ENCODE results near the gene UVSSA.
A peak's percentile ranks its signal among the peaks of the same experiment; 100 is the strongest.
"Not testable (repeated sequence)": the region's sequence is repeated elsewhere in the genome, so short reads cannot be mapped to it uniquely, and the experiment has no call there.

The UVSSA gene

DNA sequence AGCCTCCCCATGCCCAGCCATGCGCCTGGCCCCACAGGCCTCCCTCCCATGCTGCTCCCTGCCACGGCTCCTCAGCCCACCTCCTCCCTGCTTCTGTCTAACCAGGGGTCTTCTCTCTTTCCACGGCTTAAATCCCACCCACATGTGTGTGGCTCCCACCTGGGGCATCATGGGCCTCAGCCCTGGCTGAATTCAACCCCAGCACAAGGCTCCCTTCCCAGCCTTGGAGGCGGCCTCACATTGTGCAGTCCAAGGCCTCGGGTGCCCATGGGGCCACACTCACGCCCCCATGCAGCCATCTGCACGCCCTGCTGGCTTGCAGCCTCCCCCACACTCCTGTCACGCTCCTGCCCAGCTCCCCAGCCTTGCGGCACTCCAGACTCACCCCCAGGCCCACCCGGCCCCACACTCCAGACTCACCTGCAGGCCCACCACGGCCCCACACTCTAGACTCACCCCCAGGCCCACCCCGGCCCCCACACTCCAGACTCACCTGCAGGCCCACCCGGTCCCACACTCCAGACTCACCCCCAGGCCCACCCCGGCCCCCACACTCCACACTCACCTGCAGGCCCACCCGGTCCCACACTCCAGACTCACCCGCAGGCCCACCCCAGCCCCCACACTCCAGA, 30.4 kb upstream of the UVSSA start:
- no peak for DNase-seq

GRCh38 chr4:1317177-1318045, 29.6 kb upstream of the UVSSA start:
- no peak for DNase-seq

- no peak for DNase-seq
Observed at GRCh38 chr4:1318046-1318375, 29.0 kb upstream of the UVSSA start.

DNA sequence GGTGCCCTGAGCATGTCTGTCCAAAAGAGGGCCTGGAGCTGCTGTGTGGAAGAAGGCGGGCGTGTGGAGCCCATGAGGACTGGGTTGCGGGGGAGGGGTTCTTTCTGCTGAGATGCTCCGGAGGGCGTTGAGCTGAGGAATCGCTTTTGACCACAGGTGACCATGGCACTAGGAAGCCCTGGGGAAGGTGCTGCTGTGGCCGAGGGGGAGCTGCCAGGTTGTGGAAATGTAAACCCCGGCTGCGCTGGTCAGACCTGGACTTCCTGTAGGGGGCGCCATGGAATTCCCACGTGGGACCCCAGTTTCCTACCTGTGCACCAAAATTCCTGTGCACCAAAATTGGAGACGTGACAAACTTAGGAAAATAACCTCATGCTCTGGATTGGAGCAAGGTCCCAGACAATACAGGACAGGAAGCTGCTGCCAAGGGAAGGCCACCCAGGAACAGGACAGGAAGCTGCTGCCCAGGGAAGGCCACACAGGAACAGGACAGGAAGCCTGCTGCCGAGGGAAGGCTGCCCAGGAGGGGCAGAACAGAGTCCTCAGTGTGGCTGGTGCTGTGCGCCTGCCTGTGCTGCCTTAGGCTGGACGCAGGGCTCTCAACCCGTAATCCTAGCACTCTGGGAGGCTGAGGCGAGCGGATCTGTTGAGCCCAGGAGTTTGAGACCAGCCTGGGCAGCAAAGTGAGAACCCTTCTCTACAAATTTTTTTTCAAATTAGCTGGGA, 28.4 kb upstream of the UVSSA start:
- DNase-seq, result peak; percentile 49

DNA sequence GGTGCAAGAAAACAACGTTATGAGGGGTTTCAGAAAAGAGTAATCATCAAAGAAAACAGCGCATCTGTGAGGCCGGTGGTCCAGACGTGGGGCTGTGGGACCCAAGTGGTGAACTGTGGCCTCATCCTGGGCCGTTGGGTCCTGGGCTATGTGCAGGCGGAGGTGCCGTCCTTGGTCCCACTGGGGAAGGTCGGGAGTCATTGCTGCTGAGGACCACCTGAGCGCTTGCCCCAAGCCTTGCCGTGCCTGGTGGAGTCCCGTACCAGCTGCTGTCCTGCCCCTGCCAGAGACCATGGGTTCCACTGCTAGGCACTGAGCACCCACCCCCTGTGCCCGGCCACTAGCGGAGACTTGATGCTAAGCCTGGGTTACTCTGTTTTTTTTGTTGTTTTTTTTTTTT, 25.5 kb upstream of the UVSSA start:
- no peak for DNase-seq

- DNase-seq, result no peak
Observed at GRCh38 chr4:1321946-1322650, 24.9 kb upstream of the UVSSA start.

DNA sequence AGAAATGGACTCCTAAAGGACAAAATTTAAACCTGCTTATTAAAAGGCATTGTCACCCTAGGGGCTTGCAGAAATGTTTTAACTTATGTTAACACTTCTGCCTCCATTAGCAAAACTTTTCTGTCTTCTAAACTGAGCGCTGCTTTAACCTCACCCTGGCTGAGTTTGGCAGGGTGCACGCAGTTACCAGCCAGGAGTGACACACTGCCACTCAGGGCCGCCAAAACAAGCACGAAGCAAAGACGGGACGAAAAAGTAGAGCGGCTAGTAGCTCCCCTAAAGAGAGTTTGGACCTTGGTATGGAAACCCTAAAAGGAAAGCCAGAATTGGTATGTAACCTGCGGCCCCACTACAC, 23.8 kb upstream of the UVSSA start:
- no peak for DNase-seq

- DNase-seq, result no peak
Observed at GRCh38 chr4:1323635-1324442, 23.2 kb upstream of the UVSSA start.

DNA sequence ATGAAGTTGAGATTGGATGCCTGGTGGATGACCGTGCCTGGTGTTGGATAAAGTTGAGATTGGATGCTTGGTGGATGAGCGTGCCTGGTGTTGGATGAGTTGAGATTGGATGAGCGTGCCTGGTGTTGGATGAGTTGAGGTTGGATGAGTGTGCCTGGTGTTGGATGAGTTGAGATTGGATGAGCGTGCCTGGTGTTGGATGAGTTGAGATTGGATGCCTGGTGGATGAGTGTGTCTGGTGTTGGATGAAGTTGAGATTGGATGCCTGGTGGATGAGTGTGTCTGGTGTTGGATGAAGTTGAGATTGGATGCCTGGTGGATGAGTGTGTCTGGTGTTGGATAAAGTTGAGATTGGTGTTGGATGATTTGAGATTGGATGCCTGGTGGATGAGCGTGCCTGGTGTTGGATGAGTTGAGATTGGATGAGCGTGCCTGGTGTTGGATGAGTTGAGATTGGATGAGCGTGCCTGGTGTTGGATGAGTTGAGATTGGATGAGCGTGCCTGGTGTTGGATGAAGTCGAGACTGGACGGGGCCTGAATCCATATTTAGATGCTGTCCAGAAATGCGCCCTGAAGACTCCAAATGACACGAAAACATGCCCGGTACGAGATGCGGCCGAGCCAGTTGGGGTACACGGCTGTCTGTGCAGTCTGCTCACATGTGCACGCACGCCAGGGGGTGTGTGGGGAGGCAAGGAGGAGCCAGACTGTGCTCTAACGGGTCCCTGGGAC, 22.4 kb upstream of the UVSSA start:
- DNase-seq, result not testable (repeated sequence)

- DNase-seq, result no peak
Observed at GRCh38 chr4:1325176-1325480, 21.9 kb upstream of the UVSSA start.

DNA sequence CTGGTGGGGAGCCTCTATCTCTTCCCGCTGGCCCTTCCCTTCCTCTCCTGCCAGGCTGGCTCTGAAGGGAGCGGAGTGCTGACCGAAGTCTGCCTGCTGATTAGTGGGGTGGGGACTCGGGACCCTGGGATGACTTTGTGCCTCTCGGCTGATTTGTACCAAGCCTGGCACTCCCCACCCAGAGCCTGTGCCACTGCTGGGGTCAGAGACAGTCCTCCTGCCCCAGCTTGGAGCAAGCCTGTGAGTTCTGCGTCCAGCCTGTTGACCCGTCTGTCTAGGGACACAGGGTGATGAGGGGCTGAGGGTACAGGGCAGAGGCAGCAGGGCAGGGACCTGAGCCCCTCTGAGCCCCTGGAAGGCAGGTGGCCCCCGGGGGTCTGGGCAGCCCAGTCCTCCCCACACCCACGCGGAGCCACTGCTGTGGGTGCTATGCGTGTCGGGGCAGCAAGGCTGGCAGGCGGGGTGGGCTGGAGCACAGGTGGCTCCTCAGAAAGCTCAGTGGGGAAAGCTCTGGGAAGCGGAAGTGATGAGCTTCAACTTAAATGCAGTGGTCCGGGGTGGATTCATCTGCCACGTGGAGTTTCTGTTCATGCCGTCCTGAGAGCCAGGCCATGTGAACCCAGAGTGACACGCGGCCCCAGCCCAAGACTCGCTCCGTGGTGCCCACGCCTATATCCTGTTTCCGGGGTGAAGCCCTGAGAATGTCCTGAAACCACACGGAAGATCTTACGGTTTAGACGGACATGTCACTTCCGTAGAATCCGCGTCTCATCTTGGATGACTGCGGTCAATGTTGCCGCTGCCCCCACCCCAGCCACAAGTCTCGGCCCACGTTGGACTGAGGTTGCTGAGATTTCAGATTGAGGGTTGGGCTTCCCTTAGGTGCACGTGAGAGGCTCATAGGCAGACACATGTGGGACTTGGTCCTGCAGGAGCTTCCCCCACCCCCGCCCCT, 21.1 kb upstream of the UVSSA start:
- no peak for DNase-seq

- no peak for DNase-seq
Observed at GRCh38 chr4:1326751-1327525, 20.1 kb upstream of the UVSSA start.

GRCh38 chr4:1327526-1328266, 19.3 kb upstream of the UVSSA start:
- DNase-seq, result no peak

- DNase-seq, result no peak
Observed at GRCh38 chr4:1328267-1329155, 18.5 kb upstream of the UVSSA start.

- DNase-seq, result no peak
Observed at GRCh38 chr4:1329408-1330371, 17.3 kb upstream of the UVSSA start.

- DNase-seq, result no peak
Observed at GRCh38 chr4:1330761-1331590, 16.0 kb upstream of the UVSSA start.

Measured in hematopoietic multipotent progenitor cell treated with erythropoietin and hydrocortisone succinate and interleukin-3 and kit ligand, for 6 days (in vitro differentiated cells).